ENCODE measurements around the gene EIF2B1. TPM values are rescaled to one million over a fixed set of nuclear protein-coding genes. Genes with fewer than 3 reads are reported as not detected.

EIF2B1 gene
- total and polyA plus RNA-seq, 2 donors (not counting 1 experiment from before 2014, with no cell fraction given), result 48.9 to 54.0 TPM

GRCh38 chr12:123608182-123608581, 25.3 kb downstream of the EIF2B1 start:
- peaks cover 47% of the 10 kb centered on the region for H3K79me2 ChIP-seq (ENCODE audit: control insufficient read depth, insufficient read depth, low read length)
- intact Hi-C loops (cut with micrococcal nuclease), result no loop called here
- POLR2A ChIA-PET, result no interaction called here

GRCh38 chr12:123607756-123608155, 25.7 kb downstream of the EIF2B1 start:
- CTCF ChIA-PET, result no interaction called here
- H3K9me3 ChIP-seq (ENCODE audit: control extremely low read depth in 1 of 3, control insufficient read depth in 2 of 3, insufficient read depth in 1 of 3, low read length in 2 of 3), result no peaks in the 10 kb centered on the region

More at GRCh38 chr12:123608182-123608581, 25.3 kb downstream of the EIF2B1 start:
- TF ChIP-seq CTCF (IDR thresholded peaks at IDR 0.05) (no peak), EZH2 (IDR thresholded peaks at IDR 0.05; ENCODE audit: borderline replicate concordance, insufficient read depth, low read depth, low read length, poor library complexity, severe bottlenecking) (no peak)
- H2AFZ ChIP-seq (ENCODE audit: insufficient read depth, low read depth, low read length, poor library complexity, severe bottlenecking), result no peak overlapping the region
- H3K36me3 ChIP-seq (replicated peaks in 1 of 2; ENCODE audit: control extremely low read depth in 1 of 2, control insufficient read depth in 1 of 2, extremely low read depth in 1 of 2, insufficient read depth in 2 of 2, low read length in 1 of 2), result peaks cover 0 to 82% of the 10 kb centered on the region in 2 experiments
- no peaks in the 10 kb centered on the region for H3K9me3 ChIP-seq (ENCODE audit: control extremely low read depth in 1 of 3, control insufficient read depth in 2 of 3, insufficient read depth in 1 of 3, low read length in 2 of 3)
- H3K4me1 ChIP-seq (ENCODE audit: control insufficient read depth in 2 of 2, insufficient read depth in 2 of 2, low read length in 2 of 2), result peaks cover 0 to 3% of the 10 kb centered on the region in 2 donors
- DNase-seq, result no peak
- H4K20me1 ChIP-seq (ENCODE audit: control insufficient read depth, insufficient read depth, low read length, poor library complexity, severe bottlenecking), result peaks cover 11% of the 10 kb centered on the region
- no peak for ATAC-seq (ENCODE audit: low read depth)
- no peak overlapping the region for H3K4me2 ChIP-seq (replicated peaks; ENCODE audit: low read depth, low read length, poor library complexity, severe bottlenecking)
- H3K27ac ChIP-seq (ENCODE audit: low read length in 2 of 2), result no peak overlapping the region
- CTCF ChIA-PET, result no interaction called here
- H3K9ac ChIP-seq (ENCODE audit: low read length), result no peak overlapping the region
- no peaks in the 10 kb centered on the region for H3K27me3 Mint-ChIP-seq
- H3K4me3 ChIP-seq (ENCODE audit: control extremely low read depth in 1 of 5, extremely low read depth in 1 of 5, insufficient read depth in 1 of 5, low read depth in 2 of 5, low read length in 4 of 5), result no peak overlapping the region
- H3K27ac Mint-ChIP-seq, result no peak overlapping the region
- H3K9me3 Mint-ChIP-seq (ENCODE audit: insufficient read depth), result no peaks in the 10 kb centered on the region
- H3K4me3 Mint-ChIP-seq, result no peak overlapping the region
- peaks cover 5% of the 10 kb centered on the region for H3K4me1 Mint-ChIP-seq
- no peaks in the 10 kb centered on the region for H3K27me3 ChIP-seq (replicated peaks in 1 of 4; ENCODE audit: control extremely low read depth in 1 of 4, control insufficient read depth in 3 of 4, insufficient read depth in 4 of 4, low read length in 3 of 4)
- WGBS (ENCODE audit: insufficient coverage), result 100% methylated on average over 3 of the region's 8 CpGs

More at GRCh38 chr12:123607756-123608155, 25.7 kb downstream of the EIF2B1 start:
- H3K4me1 ChIP-seq (ENCODE audit: control insufficient read depth in 2 of 2, insufficient read depth in 2 of 2, low read length in 2 of 2), result peaks cover 4 to 7% of the 10 kb centered on the region in 2 donors
- no peak overlapping the region for H2AFZ ChIP-seq (ENCODE audit: insufficient read depth, low read depth, low read length, poor library complexity, severe bottlenecking)
- H4K20me1 ChIP-seq (ENCODE audit: control insufficient read depth, insufficient read depth, low read length, poor library complexity, severe bottlenecking), result peaks cover 11% of the 10 kb centered on the region
- H3K79me2 ChIP-seq (ENCODE audit: control insufficient read depth, insufficient read depth, low read length), result peaks cover 51% of the 10 kb centered on the region
- TF ChIP-seq CTCF (IDR thresholded peaks at IDR 0.05), result no peak
- no peak for TF ChIP-seq EZH2 (IDR thresholded peaks at IDR 0.05; ENCODE audit: borderline replicate concordance, insufficient read depth, low read depth, low read length, poor library complexity, severe bottlenecking)
- POLR2A ChIA-PET, result no interaction called here
- H3K9ac ChIP-seq (ENCODE audit: low read length), result no peak overlapping the region
- 92% methylated on average over 2 of the region's 4 CpGs for WGBS (ENCODE audit: insufficient coverage)
- peaks cover 9% of the 10 kb centered on the region for H3K4me1 Mint-ChIP-seq
- no peak overlapping the region for H3K27ac ChIP-seq (ENCODE audit: low read length in 2 of 2)
- DNase-seq (no peak), ATAC-seq (ENCODE audit: low read depth) (no peak)
- H3K36me3 ChIP-seq (replicated peaks in 1 of 2; ENCODE audit: control extremely low read depth in 1 of 2, control insufficient read depth in 1 of 2, extremely low read depth in 1 of 2, insufficient read depth in 2 of 2, low read length in 1 of 2), result peaks cover 0 to 77% of the 10 kb centered on the region in 2 experiments
- H3K27me3 Mint-ChIP-seq, result no peaks in the 10 kb centered on the region
- no peak overlapping the region for H3K27ac Mint-ChIP-seq
- H3K4me3 ChIP-seq (ENCODE audit: control extremely low read depth in 1 of 5, extremely low read depth in 1 of 5, insufficient read depth in 1 of 5, low read depth in 2 of 5, low read length in 4 of 5), result no peak overlapping the region
- intact Hi-C loops (cut with micrococcal nuclease), result no loop called here
- no peak overlapping the region for H3K4me2 ChIP-seq (replicated peaks; ENCODE audit: low read depth, low read length, poor library complexity, severe bottlenecking)
- no peaks in the 10 kb centered on the region for H3K9me3 Mint-ChIP-seq (ENCODE audit: insufficient read depth)
- no peaks in the 10 kb centered on the region for H3K27me3 ChIP-seq (replicated peaks in 1 of 4; ENCODE audit: control extremely low read depth in 1 of 4, control insufficient read depth in 3 of 4, insufficient read depth in 4 of 4, low read length in 3 of 4)
- H3K4me3 Mint-ChIP-seq, result no peak overlapping the region
